ENCODE measurements around the gene SCUBE1.

- TF ChIP-seq CTCF (IDR thresholded peaks at IDR 0.05) (no peak), EZH2 (IDR thresholded peaks at IDR 0.05) (no peak)
Observed at GRCh38 chr22:43157874-43158546, 185.2 kb downstream of the SCUBE1 start.
